Vagina (tissue), 2 donors: ENCODE data around the gene HNF1A. TPM values are rescaled to one million over a fixed set of nuclear protein-coding genes. Genes with fewer than 3 reads are reported as not detected.

Experiments
- DNase-seq, 2 donors: peaks; one replicate each; pipeline ENCODE4 v3.0.0-alpha.2; 2017; ENCODE audit errors: extremely low spot score in 2 of 2
- H3K27ac ChIP-seq: fragments of 200-600 bp; sonication (generic); one replicate; pipeline ENCODE4 v1.5.1; 2019
- H3K27me3 ChIP-seq: fragments of 200-600 bp; sonication (generic); one replicate; pipeline ENCODE4 v1.5.1; 2019
- H3K36me3 ChIP-seq, 2 donors: fragments of 200-600 bp; sonication (generic); one replicate each; pipeline ENCODE4 v1.5.1; 2017 to 2019
- H3K4me1 ChIP-seq: fragments of 200-600 bp; sonication (generic); one replicate; pipeline ENCODE4 v1.5.1; 2019
- H3K4me3 ChIP-seq, 2 donors: fragments of 200-600 bp; sonication (generic); 1 replicate in 1 of 2; 2 replicates in 1 of 2; pipeline ENCODE4 v1.5.1; 2016 to 2019
- H3K9me3 ChIP-seq: fragments of 200-600 bp; sonication (generic); one replicate; pipeline ENCODE4 v1.5.1; 2019
- POLR2A ChIP-seq, 2 donors: fragments of 450-650 bp; IDR thresholded peaks; one replicate each; pipeline ENCODE4 v1.6.1; 2017; ENCODE audit warnings: antibody characterized with exemption in 2 of 2, mild to moderate bottlenecking in 2 of 2, moderate library complexity in 2 of 2
- POLR2AphosphoS5 ChIP-seq, 2 donors: sonication (generic); formaldehyde crosslinking; IDR thresholded peaks; one replicate each; pipeline ENCODE4 v1.9.0; 2017; ENCODE audit warnings: antibody characterized with exemption in 2 of 2, mild to moderate bottlenecking in 2 of 2, low read depth in 1 of 2; ENCODE audit not compliant: insufficient read depth in 1 of 2
- intact Hi-C: fragments of 100-400 bp; cut with DNase I; formaldehyde crosslinking; loops from one replicate; pipeline ENCODE4 v1.15.1; 2023
- total RNA-seq: library from RNA; depleted of rRNA; stranded (reverse); fragments of >200 nt; gene quantifications from one replicate; pipeline ENCODE4 v1.2.3, GENCODE V29; 2016
- TF ChIP-seq, protein P1 (sequence below), 3 experiments: fragments of 450-650 bp in 2 of 3; fragments of 200-600 bp in 1 of 3; sonication (generic) in 1 of 3; IDR thresholded peaks; one replicate each; pipeline ENCODE4 v1.5.1; 2017 to 2019; ENCODE audit warnings: antibody characterized with exemption in 3 of 3, mild to moderate bottlenecking in 2 of 3, moderate library complexity in 2 of 3

HNF1A gene
- total RNA-seq, 1 donor from 2014 or later, result not detected

DNA sequence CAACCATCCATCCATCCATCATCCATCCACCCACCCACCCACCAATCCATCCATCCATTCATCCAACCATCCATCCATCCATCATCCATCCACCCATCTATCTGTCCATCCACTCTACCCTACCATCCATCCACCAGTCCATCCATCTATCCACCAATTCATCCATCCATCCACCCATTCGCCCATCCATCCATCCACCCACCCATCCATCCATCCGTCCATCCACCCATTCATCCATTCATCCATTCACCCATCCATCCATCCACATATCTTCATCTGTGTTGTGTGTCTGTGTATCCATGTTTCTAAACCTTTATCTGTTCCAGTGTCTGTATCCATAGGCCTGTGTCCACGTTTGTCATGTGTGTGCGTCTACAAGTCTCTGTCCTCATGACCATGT, 9.9 kb downstream of the HNF1A start:
- H3K27ac ChIP-seq, result no peak overlapping the region
- no peaks in the 10 kb centered on the region for H3K4me1 ChIP-seq
- H3K9me3 ChIP-seq, result no peaks in the 10 kb centered on the region
- intact Hi-C loops, result no loop called here
- no peak for TF ChIP-seq POLR2AphosphoS5 (IDR thresholded peaks at IDR 0.05; ENCODE audit: insufficient read depth in 1 of 2, low read depth in 1 of 2)
- TF ChIP-seq, protein P1, sequence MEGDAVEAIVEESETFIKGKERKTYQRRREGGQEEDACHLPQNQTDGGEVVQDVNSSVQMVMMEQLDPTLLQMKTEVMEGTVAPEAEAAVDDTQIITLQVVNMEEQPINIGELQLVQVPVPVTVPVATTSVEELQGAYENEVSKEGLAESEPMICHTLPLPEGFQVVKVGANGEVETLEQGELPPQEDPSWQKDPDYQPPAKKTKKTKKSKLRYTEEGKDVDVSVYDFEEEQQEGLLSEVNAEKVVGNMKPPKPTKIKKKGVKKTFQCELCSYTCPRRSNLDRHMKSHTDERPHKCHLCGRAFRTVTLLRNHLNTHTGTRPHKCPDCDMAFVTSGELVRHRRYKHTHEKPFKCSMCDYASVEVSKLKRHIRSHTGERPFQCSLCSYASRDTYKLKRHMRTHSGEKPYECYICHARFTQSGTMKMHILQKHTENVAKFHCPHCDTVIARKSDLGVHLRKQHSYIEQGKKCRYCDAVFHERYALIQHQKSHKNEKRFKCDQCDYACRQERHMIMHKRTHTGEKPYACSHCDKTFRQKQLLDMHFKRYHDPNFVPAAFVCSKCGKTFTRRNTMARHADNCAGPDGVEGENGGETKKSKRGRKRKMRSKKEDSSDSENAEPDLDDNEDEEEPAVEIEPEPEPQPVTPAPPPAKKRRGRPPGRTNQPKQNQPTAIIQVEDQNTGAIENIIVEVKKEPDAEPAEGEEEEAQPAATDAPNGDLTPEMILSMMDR (IDR thresholded peaks at IDR 0.05), result no peak
- no peak for TF ChIP-seq POLR2A (IDR thresholded peaks at IDR 0.05)
- H3K4me3 ChIP-seq, result no peak overlapping the region
- DNase-seq, result no peak
- no peaks in the 10 kb centered on the region for H3K36me3 ChIP-seq
- no peaks in the 10 kb centered on the region for H3K27me3 ChIP-seq

DNA sequence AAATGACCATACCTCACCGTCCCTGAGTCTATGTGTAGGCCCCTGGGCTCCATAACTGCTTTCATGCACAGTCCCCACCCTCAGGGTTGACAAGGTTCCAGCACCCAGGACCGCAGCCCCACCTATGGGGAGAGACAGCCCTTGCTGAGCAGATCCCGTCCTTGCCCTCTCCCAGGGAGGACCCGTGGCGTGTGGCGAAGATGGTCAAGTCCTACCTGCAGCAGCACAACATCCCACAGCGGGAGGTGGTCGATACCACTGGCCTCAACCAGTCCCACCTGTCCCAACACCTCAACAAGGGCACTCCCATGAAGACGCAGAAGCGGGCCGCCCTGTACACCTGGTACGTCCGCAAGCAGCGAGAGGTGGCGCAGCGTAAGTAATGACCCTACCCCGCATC, 10.3 kb downstream of the HNF1A start:
- H3K9me3 ChIP-seq, result no peaks in the 10 kb centered on the region
- TF ChIP-seq, protein P1 (IDR thresholded peaks at IDR 0.05), result no peak
- no peak for TF ChIP-seq POLR2A (IDR thresholded peaks at IDR 0.05)
- TF ChIP-seq POLR2AphosphoS5 (IDR thresholded peaks at IDR 0.05; ENCODE audit: insufficient read depth in 1 of 2, low read depth in 1 of 2), result no peak
- no peaks in the 10 kb centered on the region for H3K4me1 ChIP-seq
- H3K36me3 ChIP-seq, result no peaks in the 10 kb centered on the region
- DNase-seq, result no peak
- H3K4me3 ChIP-seq, result no peak overlapping the region
- intact Hi-C loops, result no loop called here
- H3K27me3 ChIP-seq, result no peaks in the 10 kb centered on the region
- H3K27ac ChIP-seq, result no peak overlapping the region

DNA sequence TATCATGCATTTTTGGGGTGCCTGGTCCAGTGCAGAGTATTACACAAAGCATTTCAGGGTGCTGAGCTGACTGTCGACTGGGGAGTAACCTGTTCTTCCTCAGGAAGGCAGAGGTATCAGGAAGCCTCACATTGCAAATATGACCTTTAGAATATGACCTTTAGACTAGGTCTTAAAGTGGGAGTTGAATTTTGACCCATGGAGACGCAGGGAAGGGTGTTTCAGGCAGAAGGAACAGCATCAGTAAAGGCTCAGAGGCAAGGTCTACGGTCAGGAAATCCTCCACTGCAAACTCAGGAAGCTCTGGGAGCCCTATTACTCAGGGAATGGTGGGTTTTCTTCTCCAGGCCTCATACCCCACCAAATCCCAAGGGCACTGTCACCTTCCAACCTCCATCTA, 11.3 kb downstream of the HNF1A start:
- H3K27me3 ChIP-seq, result no peaks in the 10 kb centered on the region
- no peak overlapping the region for H3K27ac ChIP-seq
- H3K4me1 ChIP-seq, result no peaks in the 10 kb centered on the region
- H3K4me3 ChIP-seq, result no peak overlapping the region
- TF ChIP-seq POLR2AphosphoS5 (IDR thresholded peaks at IDR 0.05; ENCODE audit: insufficient read depth in 1 of 2, low read depth in 1 of 2) (no peak), POLR2A (IDR thresholded peaks at IDR 0.05) (no peak)
- TF ChIP-seq, protein P1 (IDR thresholded peaks at IDR 0.05), result no peak
- no peak for DNase-seq
- intact Hi-C loops, result no loop called here
- no peaks in the 10 kb centered on the region for H3K36me3 ChIP-seq
- no peaks in the 10 kb centered on the region for H3K9me3 ChIP-seq

DNA sequence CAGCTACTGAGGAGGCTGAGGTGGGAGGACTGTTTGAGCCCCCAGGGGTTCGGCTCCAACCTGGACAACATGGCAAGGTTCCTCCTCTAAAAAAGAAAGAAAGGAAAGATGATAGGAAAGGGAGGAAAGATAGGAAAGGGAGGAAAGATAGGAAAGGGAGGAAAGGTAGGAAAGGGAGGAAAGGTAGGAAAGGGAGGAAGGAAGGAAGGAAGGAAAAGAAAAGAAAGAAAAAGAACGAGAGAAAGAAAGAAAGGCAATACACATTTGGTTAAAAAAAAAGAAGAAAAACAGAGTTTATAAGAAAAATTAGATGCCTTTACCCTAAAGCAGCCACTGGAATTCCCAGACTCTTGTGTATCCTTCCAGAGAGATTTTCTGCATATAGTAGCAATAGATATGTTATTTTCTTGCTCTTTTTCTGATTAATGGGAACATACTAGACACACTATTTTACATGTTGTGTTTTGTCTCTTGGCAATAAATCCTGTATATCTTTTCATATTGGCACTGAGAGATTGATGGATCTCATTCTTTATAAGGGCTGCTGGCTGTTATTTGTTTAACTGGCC, 12.2 kb downstream of the HNF1A start:
- Histone ChIP-seq H3K4me1 (no peaks in the 10 kb centered on the region), H3K27ac (no peak overlapping the region), H3K9me3 (no peaks in the 10 kb centered on the region), H3K36me3 (no peaks in the 10 kb centered on the region), H3K4me3 (no peak overlapping the region), H3K27me3 (no peaks in the 10 kb centered on the region)
- DNase-seq, result no peak
- intact Hi-C loops, result no loop called here
- TF ChIP-seq, protein P1 (IDR thresholded peaks at IDR 0.05), result no peak
- TF ChIP-seq POLR2A (IDR thresholded peaks at IDR 0.05) (no peak), POLR2AphosphoS5 (IDR thresholded peaks at IDR 0.05; ENCODE audit: insufficient read depth in 1 of 2, low read depth in 1 of 2) (no peak)

DNA sequence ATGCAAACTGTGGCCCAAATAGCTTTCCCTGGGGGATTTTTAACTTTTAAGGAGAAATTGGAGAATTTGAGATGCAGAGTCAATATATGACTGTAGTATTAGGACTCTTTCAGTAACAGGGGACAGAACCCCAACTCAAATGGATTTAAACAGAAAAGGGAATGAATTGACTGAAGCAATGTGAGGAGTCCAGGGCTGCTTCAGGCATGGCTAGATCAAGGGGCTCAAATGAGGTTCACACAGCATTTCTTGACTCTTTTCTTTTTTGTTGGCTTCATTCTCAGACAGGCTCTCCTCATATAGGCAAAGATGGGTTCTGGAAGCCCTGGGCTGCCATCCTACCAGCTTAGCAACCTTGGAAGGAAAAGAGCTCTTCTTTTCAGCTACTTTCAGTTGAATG, 13.6 kb downstream of the HNF1A start:
- no peak overlapping the region for H3K27ac ChIP-seq
- H3K27me3 ChIP-seq, result no peaks in the 10 kb centered on the region
- no peaks in the 10 kb centered on the region for H3K36me3 ChIP-seq
- no peak overlapping the region for H3K4me3 ChIP-seq
- H3K4me1 ChIP-seq, result no peaks in the 10 kb centered on the region
- intact Hi-C loops, result no loop called here
- no peaks in the 10 kb centered on the region for H3K9me3 ChIP-seq
- DNase-seq, result no peak
- TF ChIP-seq POLR2AphosphoS5 (IDR thresholded peaks at IDR 0.05; ENCODE audit: insufficient read depth in 1 of 2, low read depth in 1 of 2), result no peak
- TF ChIP-seq, protein P1 (IDR thresholded peaks at IDR 0.05), result no peak
- no peak for TF ChIP-seq POLR2A (IDR thresholded peaks at IDR 0.05)
